ENCODE measurements around the gene ITPR2. TPM values are rescaled to one million over a fixed set of nuclear protein-coding genes. Genes with fewer than 3 reads are reported as not detected.

ITPR2 gene
- total and polyA plus RNA-seq, 2 experiments from 2014 or later, result 5.0 to 9.1 TPM

- Histone ChIP-seq H3K9me3 (ENCODE audit: low read depth) (no peaks in the 10 kb centered on the region), H3K9ac (no peak overlapping the region), H2AFZ (no peak overlapping the region), H3K79me2 (ENCODE audit: insufficient read depth) (no peaks in the 10 kb centered on the region), H3K4me3 (no peak overlapping the region), H3K4me1 (ENCODE audit: insufficient read depth) (peaks cover 14% of the 10 kb centered on the region), H3K27ac (no peak overlapping the region), H4K20me1 (ENCODE audit: insufficient read depth) (no peaks in the 10 kb centered on the region), H3K9me2 (ENCODE audit: insufficient read depth) (no peaks in the 10 kb centered on the region), H3K27me3 (replicated peaks; ENCODE audit: insufficient read depth) (no peaks in the 10 kb centered on the region), H3F3A (ENCODE audit: insufficient read depth) (peaks cover 5% of the 10 kb centered on the region; the same call in 1 of the 2 replicates), H3K4me2 (ENCODE audit: unreplicated experiment) (no peak overlapping the region), H3K36me3 (ENCODE audit: low read depth) (no peaks in the 10 kb centered on the region)
- DNase-seq, result no peak
- 91 to 95% methylated on average over 4 of the region's 4 CpGs for WGBS, 2 experiments (ENCODE audit: low coverage in 1 of 2, low lambda C conversion rate in 2 of 2, missing lambda C conversion rate in 2 of 2)
- TF ChIP-seq EZH2 (IDR thresholded peaks at IDR 0.05; ENCODE audit: insufficient read depth, poor library complexity, severe bottlenecking), result no peak
- TF ChIP-seq EZH2phosphoT487 (IDR thresholded peaks at IDR 0.05; ENCODE audit: insufficient read depth, low read depth), result no peak
- in situ Hi-C loops (cut with MboI), result no loop called here
These were observed 130.3 kb downstream of the ITPR2 start for GRCh38 chr12:26702741-26703140.

- no peak overlapping the region for H3K4me3 ChIP-seq
- no peaks in the 10 kb centered on the region for H3K36me3 ChIP-seq (ENCODE audit: low read depth)
- H3K9me2 ChIP-seq (ENCODE audit: insufficient read depth), result no peaks in the 10 kb centered on the region
- DNase-seq, result peak; percentile 64
- no peaks in the 10 kb centered on the region for H3K79me2 ChIP-seq (ENCODE audit: insufficient read depth)
- TF ChIP-seq EZH2phosphoT487 (IDR thresholded peaks at IDR 0.05; ENCODE audit: insufficient read depth, low read depth) (no peak), EZH2 (IDR thresholded peaks at IDR 0.05; ENCODE audit: insufficient read depth, poor library complexity, severe bottlenecking) (no peak)
- peaks cover 5% of the 10 kb centered on the region; the same call in 1 of the 2 replicates for H3F3A ChIP-seq (ENCODE audit: insufficient read depth)
- 91 to 96% methylated on average over 1 of the region's 1 CpG for WGBS, 2 experiments (ENCODE audit: low coverage in 1 of 2, low lambda C conversion rate in 2 of 2, missing lambda C conversion rate in 2 of 2)
- no peak overlapping the region for H3K4me2 ChIP-seq (ENCODE audit: unreplicated experiment)
- in situ Hi-C loops (cut with MboI), result no loop called here
- H3K9me3 ChIP-seq (ENCODE audit: low read depth), result no peaks in the 10 kb centered on the region
- no peak overlapping the region for H3K27ac ChIP-seq
- H2AFZ ChIP-seq, result no peak overlapping the region
- no peaks in the 10 kb centered on the region for H3K27me3 ChIP-seq (replicated peaks; ENCODE audit: insufficient read depth)
- H3K9ac ChIP-seq, result no peak overlapping the region
- peaks cover 14% of the 10 kb centered on the region for H3K4me1 ChIP-seq (ENCODE audit: insufficient read depth)
- H4K20me1 ChIP-seq (ENCODE audit: insufficient read depth), result no peaks in the 10 kb centered on the region
These were observed 131.3 kb downstream of the ITPR2 start for GRCh38 chr12:26701604-26702215.

GRCh38 chr12:26700430-26700829, 132.6 kb downstream of the ITPR2 start:
- TF ChIP-seq EZH2phosphoT487 (IDR thresholded peaks at IDR 0.05; ENCODE audit: insufficient read depth, low read depth), result no peak
- TF ChIP-seq EZH2 (IDR thresholded peaks at IDR 0.05; ENCODE audit: insufficient read depth, poor library complexity, severe bottlenecking), result no peak
- H3K4me3 ChIP-seq, result no peak overlapping the region
- H3K79me2 ChIP-seq (ENCODE audit: insufficient read depth), result no peaks in the 10 kb centered on the region
- in situ Hi-C loops (cut with MboI), result no loop called here
- no peaks in the 10 kb centered on the region for H3K9me2 ChIP-seq (ENCODE audit: insufficient read depth)
- H3K9me3 ChIP-seq (ENCODE audit: low read depth), result no peaks in the 10 kb centered on the region
- H3K27me3 ChIP-seq (replicated peaks; ENCODE audit: insufficient read depth), result no peaks in the 10 kb centered on the region
- H2AFZ ChIP-seq, result no peak overlapping the region
- H3K27ac ChIP-seq, result no peak overlapping the region
- H3F3A ChIP-seq (ENCODE audit: insufficient read depth), result peaks cover under 1% of the 10 kb centered on the region; the same call in 1 of the 2 replicates
- H3K36me3 ChIP-seq (ENCODE audit: low read depth), result no peaks in the 10 kb centered on the region
- no peak for DNase-seq
- H4K20me1 ChIP-seq (ENCODE audit: insufficient read depth), result no peaks in the 10 kb centered on the region
- no peak overlapping the region for H3K4me2 ChIP-seq (ENCODE audit: unreplicated experiment)
- peaks cover 14% of the 10 kb centered on the region for H3K4me1 ChIP-seq (ENCODE audit: insufficient read depth)
- 90 to 92% methylated on average over 4 of the region's 4 CpGs for WGBS, 2 experiments (ENCODE audit: low coverage in 1 of 2, low lambda C conversion rate in 2 of 2, missing lambda C conversion rate in 2 of 2)
- no peak overlapping the region for H3K9ac ChIP-seq

DNA sequence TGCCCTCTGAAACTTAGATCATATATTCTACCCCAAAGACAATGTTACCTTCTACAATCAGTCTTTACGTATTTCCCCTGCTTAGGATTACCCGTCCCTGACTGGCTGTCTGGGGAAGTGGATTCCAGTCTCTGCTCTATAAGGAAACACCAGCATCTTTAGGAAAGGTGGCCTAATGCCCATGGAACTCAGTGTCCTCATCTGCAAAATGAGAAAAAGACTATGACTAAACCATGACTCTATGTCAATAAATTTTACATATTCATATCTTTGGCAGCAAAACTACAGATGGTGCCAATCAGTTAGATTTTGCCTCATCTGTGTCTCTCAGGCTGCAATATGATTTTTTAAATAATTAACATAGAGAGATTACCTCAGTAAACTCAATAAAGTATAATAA, 133.8 kb downstream of the ITPR2 start:
- Histone ChIP-seq H3K4me3 (no peak overlapping the region), H2AFZ (no peak overlapping the region), H3K9ac (no peak overlapping the region), H3K79me2 (ENCODE audit: insufficient read depth) (no peaks in the 10 kb centered on the region), H3K36me3 (ENCODE audit: low read depth) (no peaks in the 10 kb centered on the region), H3K27ac (no peak overlapping the region), H3K27me3 (replicated peaks; ENCODE audit: insufficient read depth) (no peaks in the 10 kb centered on the region), H3K4me1 (ENCODE audit: insufficient read depth) (peaks cover 4% of the 10 kb centered on the region), H3K9me2 (ENCODE audit: insufficient read depth) (no peaks in the 10 kb centered on the region), H3F3A (ENCODE audit: insufficient read depth) (no peaks in the 10 kb centered on the region), H4K20me1 (ENCODE audit: insufficient read depth) (no peaks in the 10 kb centered on the region), H3K4me2 (ENCODE audit: unreplicated experiment) (no peak overlapping the region), H3K9me3 (ENCODE audit: low read depth) (no peaks in the 10 kb centered on the region)
- WGBS, 2 experiments (ENCODE audit: low coverage in 1 of 2, low lambda C conversion rate in 2 of 2, missing lambda C conversion rate in 2 of 2), result 85 to 92% methylated on average over 2 of the region's 2 CpGs
- TF ChIP-seq EZH2phosphoT487 (IDR thresholded peaks at IDR 0.05; ENCODE audit: insufficient read depth, low read depth) (no peak), EZH2 (IDR thresholded peaks at IDR 0.05; ENCODE audit: insufficient read depth, poor library complexity, severe bottlenecking) (no peak)
- in situ Hi-C loops (cut with MboI), result no loop called here
- peak; percentile 35 for DNase-seq
